Trophoblast cell (in vitro differentiated cells and primary cell): ENCODE data around the gene CDK2.
A peak's percentile ranks its signal among the peaks of the same experiment; 100 is the strongest.
"Not testable (repeated sequence)": the region's sequence is repeated elsewhere in the genome, so short reads cannot be mapped to it uniquely, and the experiment has no call there.

Experiments
- DNase-seq, 2 donors: peaks; one replicate each; pipeline ENCODE4 v3.0.0-alpha.2; 2016
- H2AFZ ChIP-seq: 2 replicates; pipeline ENCODE4 v1.6.1; 2013; ENCODE audit warnings: low read length, moderate library complexity, mild to moderate bottlenecking; ENCODE audit not compliant: insufficient read depth, poor library complexity
- H2AK5ac ChIP-seq: 2 replicates; pipeline ENCODE4 v1.6.1; 2013; ENCODE audit warnings: mild to moderate bottlenecking, low read length
- H2BK120ac ChIP-seq: 2 replicates; pipeline ENCODE4 v1.6.1; 2013; ENCODE audit warnings: low read length, mild to moderate bottlenecking, moderate library complexity; ENCODE audit not compliant: insufficient read depth, poor library complexity
- H2BK12ac ChIP-seq: 2 replicates; pipeline ENCODE4 v1.6.1; 2013; ENCODE audit warnings: mild to moderate bottlenecking, low read length, moderate library complexity
- H2BK5ac ChIP-seq: 2 replicates; pipeline ENCODE4 v1.6.1; 2013; ENCODE audit warnings: low read length, low read depth, moderate library complexity, mild to moderate bottlenecking; ENCODE audit not compliant: poor library complexity
- H3K14ac ChIP-seq: 2 replicates; pipeline ENCODE4 v1.6.1; 2013; ENCODE audit warnings: mild to moderate bottlenecking, low read length
- H3K18ac ChIP-seq: 2 replicates; pipeline ENCODE4 v1.6.1; 2013; ENCODE audit warnings: mild to moderate bottlenecking, low read length
- H3K23ac ChIP-seq: 2 replicates; pipeline ENCODE4 v1.6.1; 2013; ENCODE audit warnings: low read length
- H3K27ac ChIP-seq: 2 replicates; pipeline ENCODE4 v1.5.1; 2013; ENCODE audit warnings: low read depth, mild to moderate bottlenecking, inconsistent platforms, low read length, moderate library complexity
- H3K27me3 ChIP-seq: 2 replicates; pipeline ENCODE4 v1.6.1; 2013; ENCODE audit warnings: inconsistent platforms, mild to moderate bottlenecking, low read length, moderate library complexity; ENCODE audit not compliant: insufficient read depth
- H3K36me3 ChIP-seq, 2 experiments: 1 replicate in 1 of 2; 2 replicates in 1 of 2; pipeline ENCODE4 v1.6.1; 2013; ENCODE audit warnings: low read length in 2 of 2, mild to moderate bottlenecking in 2 of 2, moderate library complexity in 1 of 2; ENCODE audit not compliant: insufficient read depth in 2 of 2, control insufficient read depth in 1 of 2
- H3K4ac ChIP-seq: 2 replicates; pipeline ENCODE4 v1.6.1; 2013; ENCODE audit warnings: low read depth, mild to moderate bottlenecking, low read length, moderate library complexity
- H3K4me1 ChIP-seq, 2 experiments: 1 replicate in 1 of 2; 2 replicates in 1 of 2; pipeline ENCODE4 v1.6.1; 2013; ENCODE audit warnings: low read length in 2 of 2, mild to moderate bottlenecking in 2 of 2, moderate library complexity in 1 of 2; ENCODE audit not compliant: insufficient read depth in 2 of 2, control insufficient read depth in 1 of 2
- H3K4me2 ChIP-seq: 2 replicates; pipeline ENCODE4 v1.6.1; 2013; ENCODE audit warnings: inconsistent platforms, mild to moderate bottlenecking, low read length, moderate library complexity
- H3K4me3 ChIP-seq: 2 replicates; pipeline ENCODE4 v1.5.1; 2013; ENCODE audit warnings: mild to moderate bottlenecking, low read depth, low read length, inconsistent platforms
- H3K79me1 ChIP-seq: one replicate; pipeline ENCODE4 v1.6.1; 2013; ENCODE audit warnings: low read length
- H3K79me2 ChIP-seq: 2 replicates; pipeline ENCODE4 v1.6.1; 2013; ENCODE audit warnings: low read length, mild to moderate bottlenecking; ENCODE audit not compliant: control insufficient read depth, insufficient read depth, poor library complexity
- H3K9ac ChIP-seq: 2 replicates; pipeline ENCODE4 v1.6.1; 2013; ENCODE audit warnings: mild to moderate bottlenecking, low read length
- H3K9me3 ChIP-seq: 2 replicates; pipeline ENCODE4 v1.6.1; 2013; ENCODE audit warnings: low read depth, mild to moderate bottlenecking, control low read depth, inconsistent platforms, low read length; ENCODE audit not compliant: insufficient read depth
- H4K12ac ChIP-seq: 2 replicates; pipeline ENCODE4 v1.6.1; 2013; ENCODE audit warnings: low read depth, mild to moderate bottlenecking, low read length, moderate library complexity
- H4K8ac ChIP-seq: 2 replicates; pipeline ENCODE4 v1.6.1; 2013; ENCODE audit warnings: low read depth, mild to moderate bottlenecking, low read length, moderate library complexity
- H4K91ac ChIP-seq: one replicate; pipeline ENCODE4 v1.6.1; 2013; ENCODE audit warnings: low read depth, mild to moderate bottlenecking, low read length, moderate library complexity
- WGBS: extraction: QIAGEN DNeasy Blood & Tissue Kit; methylation state at CpG from one replicate; pipeline ENCODE4 v1.1.7; 2013; ENCODE audit warnings: missing lambda C conversion rate; ENCODE audit not compliant: insufficient read length, insufficient coverage; ENCODE audit errors: extremely low coverage; 5-methylcytosine and 5-hydroxymethylcytosine counted together

The CDK2 gene

GRCh38 chr12:55996201-55996714 lies 29.6 kb downstream of the CDK2 start:
- Histone ChIP-seq H3K27me3 (no peaks in the 10 kb centered on the region), H2AFZ (no peak overlapping the region), H3K79me2 (peaks cover 4% of the 10 kb centered on the region), H3K4me1 (peaks cover 3 to 7% of the 10 kb centered on the region in 2 experiments), H3K9ac (no peak overlapping the region), H3K79me1 (peaks cover 4% of the 10 kb centered on the region), H4K8ac (no peak overlapping the region), H2BK120ac (no peak overlapping the region), H3K36me3 (peaks cover 23 to 33% of the 10 kb centered on the region in 2 experiments), H3K14ac (no peak overlapping the region), H2AK5ac (no peak overlapping the region), H3K23ac (no peak overlapping the region), H2BK12ac (no peak overlapping the region), H3K27ac (no peak overlapping the region), H3K4me2 (peak overlapping the region; percentile 83), H3K18ac (no peak overlapping the region), H4K12ac (peak overlapping the region; percentile 47), H4K91ac (no peak overlapping the region), H3K4me3 (no peak overlapping the region), H2BK5ac (no peak overlapping the region), H3K4ac (no peak overlapping the region), H3K9me3 (no peaks in the 10 kb centered on the region)
- peak; percentile 45 to 86 for DNase-seq
- no CpG with 5 or more reads among the region's 14 CpGs for WGBS

DNA sequence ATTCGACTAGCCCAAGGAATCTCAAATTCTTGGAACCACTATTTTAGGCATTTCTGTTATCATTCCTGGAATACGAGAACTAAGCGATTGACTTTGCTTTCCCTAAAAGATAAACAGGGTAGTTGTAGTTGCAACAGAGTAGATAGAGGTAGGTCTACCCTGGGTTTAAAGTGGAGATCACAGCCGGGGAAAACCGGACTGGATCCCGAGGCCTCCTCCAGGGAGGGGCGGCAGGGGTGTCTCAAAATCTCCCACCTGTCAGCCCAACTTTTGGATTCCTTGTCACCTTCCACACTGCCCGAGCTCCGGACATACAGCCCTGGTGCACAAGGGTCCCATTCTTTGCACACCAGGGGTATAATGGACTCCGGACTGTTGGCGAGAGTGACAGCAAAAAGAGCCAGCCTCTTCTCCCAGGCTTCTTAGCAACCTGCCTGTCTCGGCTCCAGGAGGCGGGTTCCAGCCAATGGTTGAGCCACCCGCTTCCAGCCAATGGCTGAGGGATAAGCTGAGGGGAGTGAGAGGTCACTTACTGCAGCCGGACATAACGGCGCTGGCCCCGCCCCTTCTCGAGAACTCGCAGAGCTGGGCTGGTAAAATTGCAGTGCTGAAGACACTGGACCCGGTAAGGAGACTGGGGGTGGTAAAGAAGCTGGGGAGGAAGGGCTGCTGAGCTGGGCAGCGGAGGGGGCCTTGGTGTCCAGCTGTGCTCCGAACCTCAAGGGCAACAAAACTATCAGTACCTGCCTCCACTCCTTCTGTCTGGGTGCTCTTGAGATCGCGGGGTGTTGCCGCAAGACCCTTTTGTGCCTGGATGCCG lies 30.3 kb downstream of the CDK2 start, which contains the start of gene SUOX:
Gene SUOX (plus strand): TSS at position 562 of the 820 bp plus-strand sequence. CDS start 4,946 bp downstream, outside the sequence.
- no CpG with 5 or more reads among the region's 27 CpGs for WGBS
- Histone ChIP-seq H2BK12ac (peak within 1 kb of the TSS; percentile 25), H3K14ac (peak within 1 kb of the TSS; percentile 78), H2AK5ac (peak within 1 kb of the TSS; percentile 59), H3K18ac (peak within 1 kb of the TSS; percentile 76), H3K9ac (peak within 1 kb of the TSS; percentile 75), H4K12ac (peak within 1 kb of the TSS; percentile 74), H3K4me2 (peak within 1 kb of the TSS; percentile 83), H2AFZ (peak within 1 kb of the TSS; percentile 83), H2BK5ac (peak within 1 kb of the TSS; percentile 9), H3K79me2 (peaks cover 4% of the 10 kb centered on the region), H3K36me3 (peaks cover 18 to 28% of the 10 kb centered on the region in 2 experiments), H3K4me3 (peak within 1 kb of the TSS; percentile 75), H4K8ac (peak within 1 kb of the TSS; percentile 87), H3K23ac (no peak within 1 kb of the TSS), H3K79me1 (peaks cover 4% of the 10 kb centered on the region), H4K91ac (peak within 1 kb of the TSS; percentile 65), H3K9me3 (no peaks in the 10 kb centered on the region), H3K27me3 (no peaks in the 10 kb centered on the region), H2BK120ac (peak within 1 kb of the TSS; percentile 49), H3K4ac (no peak within 1 kb of the TSS), H3K27ac (peak within 1 kb of the TSS; percentile 41), H3K4me1 (peaks cover 3 to 7% of the 10 kb centered on the region in 2 experiments)
- DNase-seq = peak; percentile 97 to 98

DNA sequence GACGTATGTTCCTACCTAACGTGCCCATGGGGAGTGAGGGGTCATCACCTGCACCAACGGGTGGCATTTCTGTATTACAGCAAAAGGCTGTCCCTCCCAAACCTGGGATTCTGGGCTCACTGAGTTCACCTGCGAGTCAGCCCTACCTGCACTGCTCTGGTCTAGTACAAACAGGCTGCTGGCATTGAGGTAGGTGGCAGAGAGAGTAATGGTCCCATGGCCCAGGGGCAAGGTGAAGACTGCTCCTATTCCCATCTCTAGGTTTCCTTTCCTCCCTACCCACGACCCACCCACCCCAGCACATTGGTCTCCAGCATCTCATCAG lies 30.9 kb downstream of the CDK2 start:
- Histone ChIP-seq H3K4me1 (peaks cover 3 to 7% of the 10 kb centered on the region in 2 experiments), H4K8ac (peak overlapping the region; percentile 87), H4K12ac (peak overlapping the region; percentile 74), H2AK5ac (peak overlapping the region; percentile 59), H3K27me3 (no peaks in the 10 kb centered on the region), H3K36me3 (peaks cover 15 to 23% of the 10 kb centered on the region in 2 experiments), H3K4ac (no peak overlapping the region), H3K4me2 (peak overlapping the region; percentile 83), H3K18ac (peak overlapping the region; percentile 76), H3K4me3 (peak overlapping the region; percentile 75), H3K23ac (no peak overlapping the region), H3K79me2 (peaks cover 4% of the 10 kb centered on the region), H3K79me1 (peaks cover 4% of the 10 kb centered on the region), H2AFZ (peak overlapping the region; percentile 83), H3K9me3 (no peaks in the 10 kb centered on the region), H3K27ac (no peak overlapping the region), H3K14ac (peak overlapping the region; percentile 78), H4K91ac (peak overlapping the region; percentile 65), H2BK120ac (peak overlapping the region; percentile 49), H3K9ac (peak overlapping the region; percentile 75), H2BK5ac (peak overlapping the region; percentile 9), H2BK12ac (peak overlapping the region; percentile 25)
- no peak for DNase-seq
- WGBS = no CpG with 5 or more reads among the region's 5 CpGs

- not testable (repeated sequence) for H3K14ac ChIP-seq, H2AK5ac ChIP-seq, H2BK5ac ChIP-seq, H3K79me1 ChIP-seq, H3K4me1 ChIP-seq, H4K91ac ChIP-seq, H3K4me2 ChIP-seq, H2AFZ ChIP-seq, H2BK120ac ChIP-seq, H4K12ac ChIP-seq, H3K27me3 ChIP-seq, H3K79me2 ChIP-seq, H3K18ac ChIP-seq, H3K23ac ChIP-seq, DNase-seq, H4K8ac ChIP-seq, H3K9me3 ChIP-seq, H3K4ac ChIP-seq, H2BK12ac ChIP-seq, H3K27ac ChIP-seq, H3K9ac ChIP-seq, H3K4me3 ChIP-seq
- WGBS = no CpG with 5 or more reads among the region's 6 CpGs
- peaks cover 18 to 19% of the 10 kb centered on the region in 2 experiments for H3K36me3 ChIP-seq
These were observed 32.9 kb downstream of the CDK2 start for GRCh38 chr12:55999522-55999921.
